ENCODE measurements around the gene SPON1.

DNA sequence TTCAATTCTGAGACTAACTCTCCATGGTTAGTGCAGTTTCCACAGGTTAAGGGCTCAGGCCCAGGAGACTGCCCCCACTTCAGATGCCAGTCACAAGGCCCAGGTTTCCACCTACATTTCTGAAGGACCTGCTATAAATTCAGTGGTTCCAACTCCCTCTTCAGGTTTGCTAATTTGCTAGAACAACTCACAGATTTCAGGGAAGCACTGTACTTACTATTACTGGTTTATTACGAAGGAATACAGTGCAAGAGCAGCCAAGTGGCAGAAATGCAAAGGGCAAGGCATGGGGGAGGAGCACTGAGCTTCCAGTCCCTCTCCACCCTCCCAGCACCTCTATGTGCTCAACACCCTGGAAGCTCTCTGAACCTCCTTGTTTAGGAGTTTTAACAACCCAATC lies 39.3 kb upstream of the SPON1 start:
- TF ChIP-seq POLR2A (IDR thresholded peaks at IDR 0.05) (no peak), CTCF (IDR thresholded peaks at IDR 0.05) (no peak)
